Inflammatory macrophage treated with lipopolysaccharide for 4 hours (primary cell): ENCODE measurements around the gene RBFOX2.
"Not testable (repeated sequence)": the region's sequence is repeated elsewhere in the genome, so short reads cannot be mapped to it uniquely, and the experiment has no call there.

ENCODE experiments used
- DNase-seq: peaks from one replicate; pipeline ENCODE4 v3.0.0-alpha.2; 2020

The RBFOX2 gene

DNA sequence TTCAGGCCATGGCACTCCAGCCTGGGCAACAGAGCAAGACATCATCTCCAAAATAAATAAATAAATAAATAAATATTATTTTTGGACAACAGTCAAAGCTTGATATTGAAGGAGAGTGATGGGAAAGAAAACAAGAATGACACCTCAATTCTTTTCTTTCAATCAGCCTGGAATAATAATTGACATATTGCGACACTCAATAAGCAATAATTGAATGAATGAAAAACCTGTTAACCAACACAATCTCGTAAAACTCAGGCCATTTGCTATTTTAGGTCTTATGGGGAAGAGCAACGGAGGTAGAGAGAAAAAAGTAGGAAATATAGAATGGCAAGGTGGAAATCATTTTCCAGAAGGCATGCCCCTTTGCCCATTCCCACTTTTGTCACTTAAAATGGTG is 10.5 kb upstream of the RBFOX2 start:
- DNase-seq: no peak

DNA sequence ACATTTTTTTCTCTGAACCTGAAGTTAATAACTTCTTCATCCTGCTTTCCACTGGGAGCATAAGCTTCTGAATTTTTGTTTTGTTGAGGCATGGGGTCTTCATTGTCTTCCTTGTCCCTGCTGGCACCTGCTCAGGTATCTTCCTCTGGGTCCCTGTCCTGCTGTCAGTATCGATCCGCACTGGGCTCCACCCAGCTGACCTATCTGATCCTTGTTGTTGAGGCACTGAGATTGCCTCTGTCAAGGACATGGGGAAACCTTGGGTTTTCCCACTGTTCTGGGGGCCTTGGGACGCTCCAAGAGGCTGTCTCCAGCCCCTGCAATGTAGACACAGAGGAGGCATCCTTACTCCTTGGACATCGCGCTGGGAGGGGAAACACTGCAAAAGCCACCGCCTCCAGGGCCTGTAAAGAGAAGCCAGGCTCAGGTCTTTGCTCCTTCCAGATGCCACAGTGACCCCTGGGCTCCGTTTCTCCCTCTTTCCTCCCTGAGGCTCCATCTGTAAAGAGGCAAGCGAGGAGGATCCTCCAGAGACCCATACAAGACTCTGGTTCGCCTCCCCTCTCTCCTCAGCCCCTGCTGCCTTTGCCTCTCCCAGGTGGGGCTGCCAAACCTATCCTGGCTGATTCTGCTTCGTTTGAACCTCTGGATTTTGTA is 8.6 kb upstream of the RBFOX2 start:
- no peak for DNase-seq

DNA sequence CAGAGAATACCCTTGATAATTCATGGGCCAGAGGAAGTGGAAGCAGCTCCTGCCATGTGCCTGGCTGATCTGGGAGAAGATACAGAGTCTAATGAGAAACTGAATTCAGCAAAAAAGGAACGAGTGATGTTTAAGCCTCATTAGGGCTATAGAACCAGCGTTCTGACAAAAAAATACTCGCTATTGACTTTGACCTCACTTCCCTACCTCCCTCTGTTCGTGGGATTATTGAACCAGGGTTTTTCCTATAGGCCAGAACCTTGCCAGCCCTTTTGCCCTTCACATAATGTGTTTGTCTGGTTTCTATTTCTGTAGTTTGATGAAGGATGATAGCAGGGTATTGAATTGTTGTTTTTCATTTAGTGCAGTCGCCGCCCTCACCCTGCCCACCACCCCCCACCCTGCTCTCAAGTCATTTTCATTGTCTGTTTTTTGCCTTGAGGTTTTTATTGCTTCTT is 7.6 kb upstream of the RBFOX2 start:
- no peak for DNase-seq

DNA sequence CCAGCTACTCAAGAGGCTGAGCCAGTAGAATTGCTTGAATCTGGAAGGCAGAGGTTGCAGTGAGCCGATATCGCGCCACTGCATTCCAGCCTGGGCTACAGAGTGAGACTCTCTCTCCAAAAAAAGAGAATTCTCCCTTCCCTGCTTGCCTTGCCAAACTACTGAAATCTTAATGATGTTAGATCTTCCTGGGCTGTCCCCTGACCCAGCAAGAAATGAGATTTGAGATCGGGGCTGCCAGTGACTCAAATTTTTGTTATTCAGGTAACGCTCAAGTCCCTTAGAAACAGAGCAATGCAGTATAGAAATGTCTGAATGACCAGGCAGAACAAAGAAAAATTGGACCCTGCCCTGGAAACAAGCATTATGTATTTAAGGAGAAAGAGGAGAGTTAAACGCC is 4.0 kb upstream of the RBFOX2 start:
- no peak for DNase-seq

DNA sequence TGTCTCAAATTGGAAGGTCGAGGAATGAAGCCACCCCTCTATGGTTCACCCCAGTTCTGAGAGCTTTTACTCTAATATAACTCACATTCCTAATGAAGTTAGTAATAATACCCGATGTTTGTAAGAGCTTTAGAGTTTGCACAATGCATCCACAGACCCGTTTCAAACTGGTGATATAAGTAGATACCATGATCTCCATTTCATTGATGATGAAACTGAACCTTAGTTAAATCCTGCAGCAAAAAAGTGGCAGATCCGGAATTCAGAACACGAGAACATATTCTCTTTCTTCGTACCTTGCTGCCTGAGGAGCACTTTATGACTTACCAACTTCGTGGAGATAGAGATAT is 757 bp upstream of the RBFOX2 start:
- DNase-seq: no peak

DNA sequence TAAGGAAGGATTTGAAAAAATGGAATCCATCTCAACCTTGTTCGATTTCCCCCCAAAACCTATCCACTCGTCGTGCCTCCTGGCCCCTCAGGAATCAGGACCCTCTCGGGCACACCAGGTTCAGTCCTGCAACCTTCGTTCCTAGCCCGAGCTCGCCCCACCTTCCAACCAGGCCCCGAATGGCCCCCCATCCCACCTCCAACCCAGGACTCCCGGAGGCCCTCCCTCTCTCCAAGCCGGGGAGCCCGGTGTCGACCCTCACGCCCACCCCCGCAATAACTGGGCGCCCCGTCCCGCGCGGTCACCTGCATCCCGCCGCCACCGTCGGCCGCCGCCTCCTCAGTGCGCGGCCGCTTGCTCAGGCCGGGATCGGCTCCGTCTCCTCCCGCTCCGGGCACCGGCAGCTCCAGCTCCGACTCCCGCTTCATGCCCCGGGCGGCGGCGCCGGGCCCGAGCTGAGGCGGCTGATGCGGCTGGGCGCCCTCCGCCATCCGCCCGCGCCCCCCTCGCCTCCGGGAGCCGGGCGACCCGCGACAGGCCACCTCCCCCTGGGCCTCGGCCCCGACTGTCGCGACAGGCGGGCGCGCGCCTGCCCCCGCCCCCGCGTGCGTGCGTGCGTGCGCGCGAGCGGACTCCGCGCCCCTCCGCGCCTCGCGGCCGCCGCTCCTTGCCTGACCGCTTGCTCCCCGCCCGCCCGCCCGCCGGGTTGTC is 534 bp downstream of the RBFOX2 start:
- DNase-seq: peak; percentile 18

DNA sequence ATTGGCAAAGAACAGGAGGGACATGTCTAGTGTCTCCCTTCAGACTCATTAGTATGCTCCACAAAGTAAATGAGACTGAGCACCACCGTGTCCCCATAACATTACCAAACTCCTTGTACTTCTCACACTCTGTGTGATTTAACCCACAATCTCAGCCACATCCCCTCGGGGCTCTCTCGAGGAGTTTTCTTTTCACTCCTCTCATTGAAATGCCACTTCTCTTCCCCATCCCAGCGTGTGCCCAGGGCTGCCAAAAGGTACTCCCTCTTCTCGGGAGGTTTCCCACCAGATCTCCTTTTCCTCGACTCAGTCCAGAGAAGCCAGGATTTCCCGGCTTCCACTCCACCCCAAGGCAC is 1.1 kb downstream of the RBFOX2 start:
- DNase-seq: no peak

DNA sequence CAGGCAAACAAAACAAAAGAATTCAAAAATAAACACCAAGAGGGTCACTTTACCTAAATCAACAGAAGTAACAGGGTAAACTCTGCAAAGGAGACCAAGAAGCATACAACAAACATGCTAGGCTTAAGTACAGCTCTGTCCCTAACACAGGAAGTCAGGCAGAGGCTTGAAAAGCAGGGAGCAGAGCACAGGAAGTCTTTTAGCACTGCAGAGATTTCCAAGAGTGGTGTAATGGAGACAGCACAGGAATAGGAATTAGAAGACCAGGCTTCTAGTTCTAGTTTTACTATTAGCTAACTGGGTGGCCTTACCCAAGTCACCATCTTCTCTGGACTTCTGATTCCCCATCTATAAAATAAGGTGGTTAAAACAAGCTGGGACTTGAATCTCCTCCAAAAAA is 1.9 kb downstream of the RBFOX2 start:
- DNase-seq: no peak

DNA sequence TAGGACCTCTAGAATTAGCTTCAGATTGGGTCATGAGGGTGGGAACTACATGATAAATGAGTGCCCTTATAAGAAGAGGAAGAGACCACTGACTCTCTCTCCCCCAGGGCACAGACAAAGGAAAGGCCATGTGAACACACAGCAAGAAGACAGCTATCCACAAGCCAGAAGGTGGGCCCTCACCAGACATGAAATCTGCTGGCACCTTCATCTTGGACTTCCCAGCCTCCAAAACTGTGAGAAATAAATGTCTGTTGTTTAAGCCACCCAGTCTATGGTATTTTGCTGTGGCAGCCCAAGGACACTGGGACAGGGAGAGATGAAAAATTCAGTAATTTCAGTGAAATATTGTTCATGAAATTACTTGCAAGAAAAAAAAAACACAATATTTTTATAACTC is 5.9 kb downstream of the RBFOX2 start:
- DNase-seq: no peak

DNA sequence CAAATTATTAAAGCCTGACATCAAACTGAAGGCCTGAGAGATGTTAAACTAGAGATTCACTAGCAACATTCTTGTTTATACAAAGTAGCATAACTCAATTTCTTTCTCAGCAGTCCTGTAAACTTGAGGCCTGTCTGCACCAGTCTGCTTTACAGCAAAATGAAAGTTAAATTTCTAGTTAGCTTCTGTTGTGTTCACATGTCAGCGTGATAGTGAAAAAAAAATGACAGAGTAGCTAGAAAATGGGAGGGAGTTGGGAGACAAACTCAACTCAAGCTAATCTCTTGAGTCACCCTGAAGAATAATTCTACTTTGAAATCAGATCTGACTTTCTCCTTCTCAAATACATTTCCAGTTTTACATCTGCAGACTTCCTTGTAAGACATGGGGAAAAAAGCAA is 6.5 kb downstream of the RBFOX2 start:
- DNase-seq: no peak

DNA sequence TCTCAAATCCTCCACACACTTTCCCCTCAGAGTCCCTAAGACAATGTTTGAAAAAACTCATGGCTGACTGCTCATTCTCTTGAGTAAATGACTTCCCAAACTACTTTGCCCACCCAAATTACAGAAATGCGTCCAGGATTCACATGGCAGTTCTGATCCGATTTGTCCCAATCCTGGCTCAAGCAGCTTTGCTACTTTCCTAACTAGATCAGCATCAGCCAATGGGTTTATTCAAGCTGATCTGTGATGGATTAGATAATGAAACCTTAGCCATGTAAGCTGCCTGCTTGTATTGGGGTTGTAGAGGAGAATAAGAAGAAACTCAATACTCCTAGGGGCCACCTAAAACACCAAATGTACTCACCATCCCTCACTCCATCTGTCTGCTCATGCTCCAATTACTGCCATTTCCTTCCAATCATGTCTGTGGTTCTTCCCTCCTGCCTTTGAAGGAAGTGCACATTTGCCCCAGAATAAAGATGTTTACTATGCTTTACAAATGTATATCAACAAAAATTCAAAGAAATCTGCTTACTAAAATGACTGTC is 6.9 kb downstream of the RBFOX2 start:
- DNase-seq: no peak

DNA sequence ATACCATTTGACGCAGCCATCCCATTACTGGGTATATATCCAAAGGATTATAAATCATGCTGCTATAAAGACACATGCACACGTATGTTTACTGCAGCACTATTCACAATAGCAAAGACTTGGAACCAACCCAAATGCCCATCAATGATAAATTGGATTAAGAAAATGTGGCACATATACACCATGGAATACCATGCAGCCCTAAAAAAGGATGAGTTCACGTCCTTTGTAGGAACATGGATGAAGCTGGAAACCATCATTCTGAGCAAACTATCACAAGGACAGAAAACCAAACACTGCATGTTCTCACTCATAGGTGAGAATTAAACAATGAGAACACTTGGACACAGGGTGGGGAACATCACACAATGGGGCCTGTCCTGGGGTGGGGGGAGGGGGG is 7.8 kb downstream of the RBFOX2 start:
- DNase-seq: not testable (repeated sequence)

DNA sequence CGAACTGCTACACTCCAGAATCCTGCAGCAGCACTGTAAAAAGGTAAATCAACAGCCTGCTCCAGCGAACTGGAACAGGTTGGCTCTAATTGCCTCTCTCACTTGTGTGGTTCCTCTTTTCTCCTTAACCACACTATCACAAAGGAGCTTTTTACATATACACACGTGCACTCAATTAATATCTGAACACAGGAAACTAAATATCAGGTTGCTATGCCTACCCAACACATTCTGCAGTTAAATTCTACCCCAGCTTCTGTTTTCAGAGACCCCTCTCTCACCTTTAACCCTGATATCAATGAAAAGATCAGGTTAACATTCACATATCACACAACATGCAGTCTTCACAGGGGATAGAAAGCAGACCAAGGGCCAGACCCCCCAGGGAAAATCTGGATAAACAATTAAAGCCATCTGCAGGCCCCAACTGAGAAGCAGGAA is 11.0 kb downstream of the RBFOX2 start:
- no peak for DNase-seq

DNA sequence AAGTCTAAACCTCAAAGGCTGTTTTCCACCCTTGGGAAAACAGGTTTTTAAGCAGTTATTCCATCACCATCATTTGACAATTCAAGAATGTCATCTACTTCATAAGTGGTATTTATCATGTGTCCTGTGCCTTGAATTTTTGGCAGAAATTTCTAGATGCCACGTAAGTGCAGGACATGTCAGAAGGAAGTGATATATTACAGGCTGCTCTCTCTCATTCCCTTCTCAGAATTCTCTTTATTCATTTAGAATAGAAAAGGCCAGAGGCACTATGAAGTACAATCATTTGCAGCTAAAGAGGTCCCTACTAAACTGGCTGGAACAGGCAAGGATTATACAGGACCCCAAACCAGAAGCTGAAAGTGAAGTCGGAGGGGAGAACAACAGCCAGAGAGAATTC is 11.9 kb downstream of the RBFOX2 start:
- DNase-seq: no peak

DNA sequence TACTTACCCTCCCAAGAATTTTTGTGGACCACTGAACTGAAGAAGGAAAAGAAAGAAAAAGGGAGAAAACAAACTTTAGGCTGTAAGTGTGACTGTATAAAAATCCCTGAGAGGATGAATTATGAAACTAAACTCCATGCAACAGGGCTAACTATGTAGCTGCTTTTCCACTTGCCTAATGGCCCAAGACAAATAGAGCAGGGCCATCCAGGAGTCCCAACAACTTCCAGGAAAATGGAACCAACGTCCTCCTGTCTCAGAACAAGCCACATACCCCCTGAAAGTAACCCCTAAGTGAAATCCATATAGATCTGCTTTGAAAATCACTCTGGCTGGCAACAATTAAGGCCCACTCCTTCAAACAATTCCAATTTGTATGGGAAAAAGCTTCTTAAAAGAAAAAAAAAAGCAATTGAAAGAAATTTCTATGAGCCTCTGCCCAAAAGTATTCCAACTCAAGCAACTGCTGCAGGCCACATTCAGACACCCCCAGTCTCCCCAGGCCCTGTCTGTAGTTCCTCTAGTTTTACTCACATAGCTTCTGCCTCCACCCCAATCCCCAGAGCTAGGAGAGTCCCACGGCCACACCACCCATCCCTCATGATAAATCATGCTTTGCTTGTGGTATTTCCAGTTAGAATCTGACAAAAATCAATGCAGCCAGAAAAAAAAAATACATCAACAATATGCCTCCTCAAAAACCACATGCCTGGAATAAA is 12.7 kb downstream of the RBFOX2 start:
- DNase-seq: no peak

DNA sequence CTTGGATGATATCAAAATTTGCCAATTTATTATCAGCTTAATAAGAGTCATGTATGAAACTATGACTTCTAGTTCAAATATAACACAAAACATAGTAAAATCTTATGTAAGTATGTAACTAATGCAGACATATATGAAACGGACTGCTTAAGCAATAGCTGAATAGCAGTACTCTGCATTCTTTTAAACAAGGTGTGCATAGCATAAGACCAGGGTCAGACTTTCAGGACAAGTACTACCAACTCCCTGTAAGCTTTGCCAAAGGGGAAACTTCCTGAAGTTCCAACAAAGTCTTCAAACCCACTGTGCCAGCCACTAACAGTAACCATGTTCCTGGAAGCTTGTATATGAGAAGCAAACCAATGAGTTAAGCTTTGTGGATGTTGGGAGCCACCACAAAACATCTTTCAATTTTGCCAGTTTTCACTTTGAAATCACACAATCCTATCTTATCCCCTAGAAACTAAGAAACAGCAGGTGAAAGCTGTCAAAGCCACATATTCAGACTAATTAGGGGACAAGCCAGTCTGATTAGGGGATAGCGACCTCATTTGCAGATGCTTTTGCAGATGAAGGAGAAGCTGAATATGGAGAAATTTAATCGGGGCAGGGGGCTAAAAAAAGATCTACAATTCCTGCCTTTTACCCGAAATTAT is 13.3 kb downstream of the RBFOX2 start:
- DNase-seq: no peak

DNA sequence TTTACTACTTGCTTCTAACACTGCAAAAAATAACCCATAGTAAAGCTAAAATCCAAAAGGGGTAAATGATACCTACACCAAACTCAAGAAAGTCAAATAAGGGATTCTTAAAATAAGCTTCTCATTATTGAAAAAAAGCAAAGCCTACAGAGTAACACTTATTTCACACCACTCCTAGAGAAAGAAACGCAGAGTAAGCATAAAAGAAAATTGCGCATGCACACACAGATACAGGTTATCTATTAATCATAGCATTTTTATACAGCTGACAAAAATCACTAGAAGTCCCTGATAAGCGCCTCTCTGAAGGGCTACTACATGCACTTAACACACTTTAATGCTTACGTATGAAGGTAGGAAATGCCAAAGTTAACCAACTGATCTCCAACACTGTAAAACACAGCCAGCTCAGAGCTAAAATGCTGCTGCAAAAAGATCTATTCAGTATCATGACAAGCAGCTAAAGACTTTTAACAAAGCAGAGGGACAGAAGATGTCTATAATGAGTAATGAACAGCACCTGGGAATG is 14.0 kb downstream of the RBFOX2 start:
- DNase-seq: no peak

DNA sequence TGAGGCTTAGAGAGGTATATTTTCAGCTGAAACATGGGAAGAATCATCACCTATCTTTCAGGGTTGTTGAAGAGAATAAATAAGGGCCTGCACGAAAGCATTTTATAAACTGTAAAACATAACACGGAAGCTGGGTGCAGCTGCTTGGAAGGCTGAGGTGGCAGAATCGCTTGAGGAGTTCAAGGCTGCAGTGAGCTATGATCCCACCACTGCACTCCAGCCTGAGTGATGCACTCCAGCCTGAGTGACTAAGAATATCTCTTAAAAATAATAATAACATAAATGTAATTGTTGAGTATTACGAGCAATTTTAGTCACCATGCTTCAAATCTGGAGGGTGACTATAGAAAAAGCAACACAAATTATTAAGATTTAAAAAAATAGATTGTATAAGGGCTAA is 16.3 kb downstream of the RBFOX2 start:
- DNase-seq: no peak

DNA sequence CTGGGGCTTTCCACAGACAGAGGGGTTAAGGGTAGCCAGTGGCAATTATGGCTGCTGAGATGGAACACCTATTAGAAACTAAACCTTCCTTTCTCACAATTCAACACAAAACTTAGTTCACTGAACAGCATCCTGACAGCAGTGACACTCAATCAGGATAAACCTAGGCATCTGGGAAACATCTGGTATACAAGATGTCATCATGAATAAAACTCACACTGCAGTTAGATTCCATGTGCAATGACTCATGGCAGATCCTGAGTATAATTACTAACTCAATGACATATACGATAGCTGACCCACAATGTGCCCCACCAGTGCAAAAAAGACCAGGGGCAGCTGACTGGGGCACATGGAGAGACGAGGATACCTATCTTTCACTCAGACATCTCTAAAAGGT is 17.7 kb downstream of the RBFOX2 start:
- DNase-seq: no peak

DNA sequence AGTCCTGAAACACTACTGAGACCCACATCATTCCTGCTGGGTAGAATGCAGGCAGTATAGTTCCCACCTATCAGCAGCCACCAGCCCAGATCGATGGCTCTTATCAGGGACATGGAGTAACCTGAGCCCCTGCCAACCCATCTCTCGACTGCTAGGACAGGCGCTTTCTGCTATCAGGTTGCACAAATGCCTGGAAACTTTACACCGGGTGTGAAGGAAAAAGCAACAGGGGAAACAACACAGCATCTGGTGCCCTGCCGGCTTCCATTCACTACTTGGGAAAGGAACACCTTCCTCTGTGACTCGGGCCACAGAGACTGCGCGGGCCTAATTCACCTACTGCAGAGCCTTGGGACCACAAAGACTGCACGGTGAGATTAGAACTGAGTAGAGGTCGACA is 18.5 kb downstream of the RBFOX2 start:
- no peak for DNase-seq

DNA sequence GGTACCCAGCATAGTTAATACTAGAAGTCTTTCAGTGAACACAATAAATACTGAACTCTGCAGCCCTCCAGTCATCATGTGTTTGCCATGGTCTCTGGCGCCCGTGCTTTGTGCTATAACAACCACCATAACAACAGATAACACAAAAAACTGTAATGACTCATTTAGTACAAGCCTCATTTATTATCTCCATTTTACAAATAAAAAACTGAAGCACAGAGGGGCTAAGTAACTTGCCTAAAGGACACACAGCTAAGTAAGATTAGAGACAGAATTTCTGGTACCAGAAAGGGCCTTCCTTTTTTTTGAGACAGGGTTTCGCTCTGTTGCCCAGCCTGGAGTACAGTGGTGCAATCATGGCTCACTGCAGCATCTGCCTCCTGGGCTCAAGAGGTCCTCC is 19.5 kb downstream of the RBFOX2 start:
- no peak for DNase-seq

DNA sequence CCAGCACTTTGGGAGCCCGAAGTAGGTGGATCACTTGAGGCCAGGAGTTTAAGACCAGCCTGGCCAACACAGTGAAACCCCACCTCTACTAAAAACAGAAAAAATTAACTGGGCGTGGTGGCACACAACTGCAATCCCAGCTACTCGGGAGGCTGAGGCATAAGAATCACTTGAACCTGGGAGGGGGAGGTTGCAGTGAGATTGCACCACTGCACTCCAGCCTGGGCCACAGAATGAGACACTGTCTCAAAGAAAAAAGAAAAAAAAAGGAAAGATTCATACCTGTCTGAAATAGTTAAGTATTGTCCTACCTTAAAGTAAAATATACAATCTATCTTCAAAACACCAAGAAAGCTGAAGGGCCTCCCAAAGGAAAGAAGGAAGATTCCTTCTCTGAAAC is 20.1 kb downstream of the RBFOX2 start:
- DNase-seq: no peak

DNA sequence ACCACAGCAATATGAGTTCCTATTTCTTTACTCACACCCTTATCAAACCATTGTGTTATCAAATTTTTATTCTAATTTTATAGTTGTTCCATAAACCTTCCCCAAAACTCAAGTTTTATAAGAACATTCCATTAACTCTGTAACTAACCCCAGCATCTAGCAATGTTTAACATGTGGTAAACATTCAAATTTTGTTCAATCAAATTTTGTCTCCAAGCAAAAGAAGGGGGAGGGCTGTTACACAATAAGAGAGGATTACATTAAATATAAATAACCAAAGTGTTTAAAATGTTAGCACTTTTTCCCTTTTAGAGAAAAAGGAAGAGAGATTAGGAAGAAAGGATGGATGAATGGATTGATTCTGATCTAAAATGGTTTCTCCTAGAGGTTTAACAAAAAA is 20.5 kb downstream of the RBFOX2 start:
- DNase-seq: no peak
